Ureter (tissue), 1 donor: ENCODE results near the gene USP34. TPM values are rescaled to one million over a fixed set of nuclear protein-coding genes. Genes with fewer than 3 reads are reported as not detected.
"Not testable (repeated sequence)": the region's sequence is repeated elsewhere in the genome, so short reads cannot be mapped to it uniquely, and the experiment has no call there.

ENCODE experiments used
- DNase-seq: peaks from one replicate; pipeline ENCODE4 v3.0.0-alpha.2; 2020; ENCODE audit warnings: low spot score
- total RNA-seq: library from RNA; stranded (reverse); gene quantifications from one replicate; pipeline ENCODE4 v1.2.4, GENCODE V29; 2023
- donor health status: DM: yes; HTN: yes; CAD: no.

USP34 gene
- 152 TPM for total RNA-seq

GRCh38 chr2:61470965-61471904 is at the start of gene USP34:
USP34 (minus strand) TSS chr2:61471087; CDS start chr2:61470692, 395 bp downstream.
- peak; percentile 96 for DNase-seq

DNA sequence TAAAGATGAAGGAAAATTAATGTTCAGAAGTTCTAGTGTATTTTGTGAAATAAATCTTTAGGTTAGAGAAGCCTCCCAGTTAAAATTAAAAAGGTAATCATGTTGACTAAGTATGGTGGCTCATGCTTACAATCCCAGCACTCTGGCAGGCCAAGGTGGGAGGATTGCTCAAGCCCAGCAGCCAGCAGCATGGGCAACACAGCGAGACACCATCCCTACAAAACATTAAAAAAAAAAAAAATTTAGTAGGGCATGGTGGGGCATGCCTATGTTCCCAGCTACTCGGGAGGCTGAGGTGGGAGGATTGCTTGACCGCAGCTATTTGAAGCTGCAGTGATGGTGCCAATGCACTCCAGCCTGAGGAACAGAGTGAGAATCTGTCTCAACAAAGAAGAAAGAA is 49.4 kb upstream of the USP34 start:
- no peak for DNase-seq

DNA sequence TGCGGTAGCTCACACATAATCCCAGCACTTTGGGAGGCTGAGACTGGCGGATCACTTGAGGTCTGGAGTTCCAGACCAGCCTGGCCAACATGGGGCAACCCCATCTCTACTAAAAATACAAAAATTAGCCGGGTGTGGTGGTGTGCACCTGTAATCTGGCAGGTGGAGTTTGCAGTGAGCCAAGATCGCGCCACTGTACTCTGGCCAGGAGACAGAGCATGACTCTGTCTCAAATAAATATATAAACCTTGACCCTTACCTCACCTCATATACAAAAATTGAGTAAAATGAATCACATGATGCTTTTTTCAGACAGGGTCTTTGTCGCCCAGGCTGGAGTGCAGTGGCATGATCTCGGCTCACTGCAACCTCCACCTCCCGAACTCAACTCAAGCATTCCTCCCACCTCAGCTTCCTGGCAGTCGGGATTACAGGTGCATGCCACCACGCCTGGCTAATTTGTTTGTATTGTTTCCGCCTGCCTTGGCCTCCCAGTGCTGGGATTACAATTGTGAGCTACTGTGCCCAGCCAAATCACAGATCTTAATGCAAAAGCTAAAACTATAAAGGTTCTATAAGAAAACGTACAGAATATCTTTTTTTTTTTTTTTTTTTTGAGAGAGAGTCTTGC is 42.0 kb upstream of the USP34 start:
- DNase-seq: no peak

DNA sequence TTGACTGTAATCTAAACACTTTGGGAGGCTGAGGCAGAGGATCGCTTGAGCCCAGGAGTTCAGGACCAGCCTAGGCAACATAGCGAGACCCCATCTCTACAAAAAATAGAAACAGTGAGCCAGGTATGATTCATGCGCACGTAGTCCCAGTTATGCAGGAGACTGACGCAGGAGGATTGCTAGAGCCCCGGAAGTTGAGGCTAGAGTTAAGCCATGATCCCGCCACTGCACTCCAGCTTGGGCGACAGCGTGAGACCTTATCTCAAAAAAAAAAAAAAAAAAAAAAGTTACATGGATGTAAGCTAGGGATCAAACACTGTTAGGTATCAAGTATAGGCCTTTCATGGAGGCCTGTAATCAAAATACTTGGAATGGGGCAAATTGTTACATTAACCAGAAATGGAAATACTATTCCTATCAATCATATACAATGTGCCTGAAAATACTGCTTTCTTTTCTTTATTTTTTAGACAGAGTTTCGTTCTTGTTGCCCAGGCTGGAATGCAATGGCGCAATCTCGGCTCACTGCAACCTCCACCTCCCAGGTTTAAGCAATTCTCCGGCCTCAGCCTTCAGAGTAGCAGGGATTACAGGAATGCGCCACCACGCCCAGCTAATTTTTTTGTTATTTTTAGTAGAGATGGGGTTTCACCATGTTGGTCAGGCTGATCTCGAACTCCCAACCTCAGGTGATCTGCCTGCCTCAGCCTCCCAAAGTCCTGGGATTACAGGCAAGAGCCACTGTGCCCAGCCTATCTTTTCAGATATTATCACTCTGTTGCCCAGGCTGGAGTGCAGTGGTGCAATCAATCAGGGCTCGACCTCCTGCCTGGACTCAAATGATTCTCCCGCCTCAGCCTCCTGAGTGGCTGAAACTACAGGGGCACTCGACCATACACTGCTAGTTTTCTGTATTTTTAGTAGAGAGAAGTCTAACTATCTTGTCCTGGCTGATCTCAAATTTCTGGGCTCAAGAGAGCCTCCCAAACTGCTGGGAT is 40.1 kb upstream of the USP34 start:
- no peak for DNase-seq

DNA sequence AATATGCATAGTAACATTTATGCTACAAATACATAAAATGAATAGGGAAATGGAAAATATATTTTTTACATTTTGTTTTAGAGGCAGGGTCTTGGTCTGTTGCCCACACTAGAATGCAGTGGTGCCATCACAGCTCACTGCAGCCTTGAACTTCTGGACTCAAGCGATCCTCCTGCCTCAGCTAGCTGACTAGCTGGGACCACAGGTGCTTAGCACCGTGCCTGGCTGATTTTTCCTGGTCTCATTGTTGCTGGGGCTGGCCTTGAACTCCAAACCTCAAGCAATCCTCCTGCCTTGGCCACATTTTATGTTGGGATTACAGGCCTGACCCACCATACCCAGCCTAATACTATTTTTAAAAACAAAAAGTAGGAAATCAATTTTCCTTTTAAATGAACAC is 34.1 kb upstream of the USP34 start:
- no peak for DNase-seq

GRCh38 chr2:61499060-61499459 is 28.2 kb upstream of the USP34 start:
- no peak for DNase-seq

GRCh38 chr2:61493523-61493942 is 22.6 kb upstream of the USP34 start:
- no peak for DNase-seq

- DNase-seq: no peak
Measured at GRCh38 chr2:61492476-61492875, 21.6 kb upstream of the USP34 start.

DNA sequence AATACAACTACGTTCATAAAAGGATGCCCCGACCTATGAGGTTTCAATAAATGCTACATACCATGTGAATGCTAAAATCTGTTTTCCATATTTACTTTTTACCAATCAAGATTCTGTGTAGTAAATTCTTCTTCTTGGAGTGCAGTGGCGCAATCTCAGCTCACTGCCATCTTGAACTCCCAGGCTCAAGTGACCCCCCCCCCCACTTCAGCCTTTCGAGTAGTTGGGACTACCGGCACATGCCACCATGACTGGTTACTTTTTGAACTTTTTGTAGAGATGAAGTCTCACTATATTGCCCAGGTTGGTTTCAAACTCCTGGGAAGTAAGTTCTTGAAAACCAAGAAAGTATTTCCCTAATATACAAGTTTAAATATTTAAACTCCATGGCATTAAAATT is 14.4 kb upstream of the USP34 start:
- DNase-seq: no peak

DNA sequence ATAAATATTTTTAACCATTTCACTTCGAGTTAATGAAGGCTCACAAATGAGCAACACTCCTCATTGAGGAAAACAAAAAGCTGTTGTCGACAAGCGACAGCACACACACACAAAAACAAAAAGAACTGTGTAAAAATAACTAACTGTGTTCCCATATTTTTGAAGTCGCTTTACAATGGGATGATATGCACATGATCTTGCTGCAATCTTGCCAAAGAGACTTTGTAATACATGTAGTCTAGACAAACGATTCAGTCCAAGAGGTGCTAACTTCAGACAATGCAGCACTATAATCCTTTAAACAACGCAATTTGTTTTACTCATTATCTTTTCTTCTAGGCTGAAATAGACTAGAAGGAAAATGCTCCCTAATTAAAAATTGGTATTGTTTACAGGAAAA is 7.2 kb upstream of the USP34 start:
- no peak for DNase-seq

DNA sequence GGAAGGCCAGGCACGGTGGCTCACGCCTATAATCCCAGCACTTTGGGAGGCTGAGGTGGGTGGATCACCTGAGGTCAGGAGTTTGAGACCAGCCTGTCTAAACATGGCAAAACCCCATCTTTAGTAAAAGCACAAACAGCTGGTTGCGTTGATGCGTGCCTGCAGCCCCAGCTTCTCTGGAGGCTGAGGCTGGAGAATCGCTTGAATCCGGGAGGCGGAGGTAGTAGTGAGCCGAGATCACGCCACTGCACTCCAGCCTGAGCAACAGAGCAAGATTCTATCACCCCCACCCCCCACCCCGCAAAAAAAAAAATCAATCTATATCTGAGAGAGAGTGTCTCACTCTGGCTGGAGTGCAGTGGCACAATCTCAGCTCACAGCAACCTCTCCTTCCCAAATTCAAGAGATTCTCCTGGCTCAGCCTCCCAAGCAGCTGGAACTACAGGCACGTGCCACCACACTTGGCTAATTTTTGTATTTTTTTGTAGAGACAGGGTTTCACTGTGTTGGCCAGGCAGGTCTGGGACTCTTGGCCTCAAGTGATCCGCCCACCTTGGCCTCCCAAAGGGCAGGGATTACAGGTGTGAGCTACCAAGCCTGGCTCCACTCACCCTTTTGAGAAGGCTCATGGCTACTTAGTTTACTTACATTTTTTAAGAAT is 6.2 kb upstream of the USP34 start:
- DNase-seq: not testable (repeated sequence)

GRCh38 chr2:61471905-61472805 is 1.3 kb upstream of the USP34 start:
- no peak for DNase-seq

DNA sequence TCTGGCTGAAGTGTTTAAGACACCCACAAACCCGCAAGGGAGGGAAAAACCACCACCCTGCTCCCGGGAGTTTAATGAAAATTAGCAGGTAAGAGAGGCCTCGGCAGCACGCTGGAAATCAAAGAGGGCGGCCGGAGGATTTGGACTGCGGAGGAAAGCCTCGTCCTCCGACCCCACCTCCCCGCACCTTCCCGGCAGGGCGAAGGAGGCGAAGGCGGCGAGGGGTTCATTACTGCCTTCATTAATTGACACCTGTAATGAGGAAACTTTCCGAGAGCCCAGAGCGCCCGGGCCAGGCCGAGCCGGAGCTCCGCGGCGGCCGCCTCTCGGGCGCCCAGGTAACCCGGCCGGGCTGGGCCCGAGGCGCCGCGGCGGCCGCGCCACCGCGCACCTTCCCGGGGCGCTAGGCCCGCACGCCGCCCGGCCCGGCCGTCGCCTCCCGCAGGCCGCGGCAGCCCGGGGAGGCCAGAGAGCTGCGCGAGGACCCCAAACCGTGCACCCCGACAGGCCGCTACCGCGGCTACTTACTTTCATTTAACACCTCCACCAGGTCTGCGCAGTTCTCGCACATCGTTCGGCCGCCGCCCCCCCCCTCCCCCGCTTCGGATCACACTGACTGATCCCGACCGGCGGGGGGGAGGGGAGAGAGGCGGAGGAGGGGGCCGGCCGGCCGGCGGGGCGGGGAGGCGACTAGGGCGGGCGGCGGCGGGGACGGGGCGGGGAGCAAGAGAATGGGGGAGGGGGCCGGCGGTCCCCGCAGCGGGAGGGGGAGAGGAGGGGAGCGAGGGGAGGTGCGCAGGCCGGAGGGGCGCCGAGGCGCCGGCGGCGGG is 550 bp downstream of the USP34 start:
- DNase-seq: peak; percentile 89

- no peak for DNase-seq
Measured at GRCh38 chr2:61469424-61470121, 1.3 kb downstream of the USP34 start.

GRCh38 chr2:61468231-61468630 is 2.7 kb downstream of the USP34 start:
- DNase-seq: not testable (repeated sequence)

- no peak for DNase-seq
Measured at GRCh38 chr2:61465045-61465444, 5.8 kb downstream of the USP34 start.

GRCh38 chr2:61463769-61464475 is 7.0 kb downstream of the USP34 start:
- DNase-seq: no peak

DNA sequence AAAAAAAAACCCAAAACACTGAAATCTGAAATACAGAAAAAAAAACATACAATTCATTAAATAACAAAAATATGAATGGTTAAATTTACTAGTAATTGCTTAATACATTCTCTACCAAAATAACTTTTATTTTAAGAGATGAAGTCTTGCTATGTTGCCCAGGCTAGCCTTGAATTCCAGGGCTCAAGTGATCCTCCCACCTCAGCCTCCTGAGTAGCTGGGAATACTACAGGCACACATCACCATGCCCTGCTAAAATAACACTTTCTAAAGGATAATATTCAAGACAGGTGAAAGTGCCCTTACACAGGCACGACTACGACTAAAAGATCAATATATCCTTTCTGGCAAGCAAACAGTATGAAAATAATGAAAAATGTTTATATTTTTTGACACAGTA is 9.5 kb downstream of the USP34 start:
- no peak for DNase-seq
